Measurements from ENCODE around the gene WDR26. TPM values are rescaled to one million over a fixed set of nuclear protein-coding genes. Genes with fewer than 3 reads are reported as not detected.

Gene WDR26
- total RNA-seq, 2 donors from 2014 or later = 157 to 176 TPM

- Mint-ChIP-seq H3K27ac (peak overlapping the region; percentile 11), H3K4me3 (no peak overlapping the region), H3K27me3 (no peaks in the 10 kb centered on the region), H3K36me3 (ENCODE audit: low read depth) (peaks cover 12% of the 10 kb centered on the region), H3K4me1 (peaks cover 23% of the 10 kb centered on the region)
- ATAC-seq (no peak), DNase-seq (no peak)
- no peaks in the 10 kb centered on the region for H3K9me3 ChIP-seq (ENCODE audit: control insufficient read depth, low read length, poor library complexity, severe bottlenecking)
These were observed 32.0 kb downstream of the WDR26 start for GRCh38 chr1:224402472-224403036.

- H3K27ac Mint-ChIP-seq = no peak overlapping the region
- no peak overlapping the region for H3K4me3 Mint-ChIP-seq
- H3K27me3 Mint-ChIP-seq = no peaks in the 10 kb centered on the region
- H3K36me3 Mint-ChIP-seq (ENCODE audit: low read depth) = peaks cover 5% of the 10 kb centered on the region
- H3K9me3 ChIP-seq (ENCODE audit: control insufficient read depth, low read length, poor library complexity, severe bottlenecking) = no peaks in the 10 kb centered on the region
- DNase-seq (no peak), ATAC-seq (no peak)
- H3K4me1 Mint-ChIP-seq = peaks cover 15% of the 10 kb centered on the region
These were observed 34.7 kb downstream of the WDR26 start for GRCh38 chr1:224399887-224400286.

- no peak for DNase-seq
- no peak for ATAC-seq
- peaks cover 3% of the 10 kb centered on the region for H3K36me3 Mint-ChIP-seq (ENCODE audit: low read depth)
- no peaks in the 10 kb centered on the region for H3K27me3 Mint-ChIP-seq
- H3K4me3 Mint-ChIP-seq = no peak overlapping the region
- no peak overlapping the region for H3K27ac Mint-ChIP-seq
- peaks cover 7% of the 10 kb centered on the region for H3K4me1 Mint-ChIP-seq
- H3K9me3 ChIP-seq (ENCODE audit: control insufficient read depth, low read length, poor library complexity, severe bottlenecking) = no peaks in the 10 kb centered on the region
These were observed 41.3 kb downstream of the WDR26 start for GRCh38 chr1:224393294-224393693.

- H3K4me3 Mint-ChIP-seq = no peak overlapping the region
- H3K9me3 ChIP-seq (ENCODE audit: control insufficient read depth, low read length, poor library complexity, severe bottlenecking) = no peaks in the 10 kb centered on the region
- DNase-seq (no peak), ATAC-seq (no peak)
- no peaks in the 10 kb centered on the region for H3K27me3 Mint-ChIP-seq
- H3K36me3 Mint-ChIP-seq (ENCODE audit: low read depth) = peaks cover 3% of the 10 kb centered on the region
- peak overlapping the region; percentile 56 for H3K27ac Mint-ChIP-seq
- H3K4me1 Mint-ChIP-seq = peaks cover 9% of the 10 kb centered on the region
These were observed 42.0 kb downstream of the WDR26 start for GRCh38 chr1:224392411-224393249.

GRCh38 chr1:224390517-224390916 is 44.1 kb downstream of the WDR26 start:
- no peaks in the 10 kb centered on the region for H3K36me3 Mint-ChIP-seq (ENCODE audit: low read depth)
- H3K4me1 Mint-ChIP-seq = peaks cover 11% of the 10 kb centered on the region
- H3K9me3 ChIP-seq (ENCODE audit: control insufficient read depth, low read length, poor library complexity, severe bottlenecking) = no peaks in the 10 kb centered on the region

GRCh38 chr1:224387943-224388342 is 46.7 kb downstream of the WDR26 start:
- H3K9me3 ChIP-seq (ENCODE audit: control insufficient read depth, low read length, poor library complexity, severe bottlenecking) = no peaks in the 10 kb centered on the region
- ATAC-seq (no peak), DNase-seq (no peak)
- Mint-ChIP-seq H3K27me3 (no peaks in the 10 kb centered on the region), H3K27ac (peak overlapping the region; percentile 89), H3K36me3 (ENCODE audit: low read depth) (peaks cover 3% of the 10 kb centered on the region), H3K4me3 (peak overlapping the region; percentile 56), H3K4me1 (peaks cover 15% of the 10 kb centered on the region)

More at GRCh38 chr1:224390517-224390916, 44.1 kb downstream of the WDR26 start:
- no peak for ATAC-seq
- Mint-ChIP-seq H3K27me3 (no peaks in the 10 kb centered on the region), H3K4me3 (no peak overlapping the region), H3K27ac (peak overlapping the region; percentile 70)
- no peak for DNase-seq

- no peak for DNase-seq
- Mint-ChIP-seq H3K27ac (peak overlapping the region; percentile 89), H3K4me1 (peaks cover 18% of the 10 kb centered on the region), H3K4me3 (peak overlapping the region; percentile 7), H3K36me3 (ENCODE audit: low read depth) (peaks cover 3% of the 10 kb centered on the region), H3K27me3 (no peaks in the 10 kb centered on the region)
- ATAC-seq = peak; percentile 87
- H3K9me3 ChIP-seq (ENCODE audit: control insufficient read depth, low read length, poor library complexity, severe bottlenecking) = no peaks in the 10 kb centered on the region
These were observed 47.2 kb downstream of the WDR26 start for GRCh38 chr1:224387302-224387912.

GRCh38 chr1:224383218-224383617 is 51.4 kb downstream of the WDR26 start:
- no peak for ATAC-seq
- H3K9me3 ChIP-seq (ENCODE audit: control insufficient read depth, low read length, poor library complexity, severe bottlenecking) = no peaks in the 10 kb centered on the region
- H3K27ac Mint-ChIP-seq = peak overlapping the region; percentile 92
- H3K4me3 Mint-ChIP-seq = peak overlapping the region; percentile 25
- DNase-seq = no peak
- H3K4me1 Mint-ChIP-seq = peaks cover 44% of the 10 kb centered on the region
- peaks cover 3% of the 10 kb centered on the region for H3K36me3 Mint-ChIP-seq (ENCODE audit: low read depth)
- no peaks in the 10 kb centered on the region for H3K27me3 Mint-ChIP-seq

GRCh38 chr1:224381880-224382548 is 52.6 kb downstream of the WDR26 start:
- ATAC-seq = no peak
- Mint-ChIP-seq H3K36me3 (ENCODE audit: low read depth) (peaks cover 3% of the 10 kb centered on the region), H3K4me3 (peak overlapping the region; percentile 52)

GRCh38 chr1:224380003-224380402 is 54.6 kb downstream of the WDR26 start:
- Mint-ChIP-seq H3K4me3 (peak overlapping the region; percentile 81), H3K27ac (peak overlapping the region; percentile 92), H3K27me3 (no peaks in the 10 kb centered on the region), H3K36me3 (ENCODE audit: low read depth) (peaks cover 3% of the 10 kb centered on the region), H3K4me1 (peaks cover 53% of the 10 kb centered on the region)
- DNase-seq (peak in 1 of 3 donors; percentile 13), ATAC-seq (peak; percentile 91)
- no peaks in the 10 kb centered on the region for H3K9me3 ChIP-seq (ENCODE audit: control insufficient read depth, low read length, poor library complexity, severe bottlenecking)

More at GRCh38 chr1:224381880-224382548, 52.6 kb downstream of the WDR26 start:
- H3K27me3 Mint-ChIP-seq = no peaks in the 10 kb centered on the region
- H3K27ac Mint-ChIP-seq = peak overlapping the region; percentile 92
- no peaks in the 10 kb centered on the region for H3K9me3 ChIP-seq (ENCODE audit: control insufficient read depth, low read length, poor library complexity, severe bottlenecking)
- peaks cover 46% of the 10 kb centered on the region for H3K4me1 Mint-ChIP-seq
- DNase-seq = no peak

GRCh38 chr1:224378855-224379631 is 55.6 kb downstream of the WDR26 start:
- ATAC-seq = no peak
- Mint-ChIP-seq H3K27me3 (no peaks in the 10 kb centered on the region), H3K36me3 (ENCODE audit: low read depth) (peaks cover 3% of the 10 kb centered on the region), H3K4me1 (peaks cover 59% of the 10 kb centered on the region), H3K27ac (peak overlapping the region; percentile 92), H3K4me3 (peak overlapping the region; percentile 71)
- no peak for DNase-seq
- no peaks in the 10 kb centered on the region for H3K9me3 ChIP-seq (ENCODE audit: control insufficient read depth, low read length, poor library complexity, severe bottlenecking)

GRCh38 chr1:224377676-224378006 is 57.0 kb downstream of the WDR26 start:
- peak overlapping the region; percentile 57 for H3K4me3 Mint-ChIP-seq
- H3K27ac Mint-ChIP-seq = peak overlapping the region; percentile 77
- peaks cover 57% of the 10 kb centered on the region for H3K4me1 Mint-ChIP-seq

More at GRCh38 chr1:224377676-224378006, 57.0 kb downstream of the WDR26 start:
- H3K9me3 ChIP-seq (ENCODE audit: control insufficient read depth, low read length, poor library complexity, severe bottlenecking) = no peaks in the 10 kb centered on the region
- Mint-ChIP-seq H3K36me3 (ENCODE audit: low read depth) (no peaks in the 10 kb centered on the region), H3K27me3 (no peaks in the 10 kb centered on the region)
- DNase-seq (no peak), ATAC-seq (no peak)
